IPS-11a (cell line): ENCODE data around the gene SLC6A19.
"Not testable (repeated sequence)": the region's sequence is repeated elsewhere in the genome, so short reads cannot be mapped to it uniquely, and the experiment has no call there.

Experiments used
- H3K4me3 ChIP-seq: one replicate; pipeline ENCODE4 v1.5.1; 2013; ENCODE audit warnings: low read depth, low read length, control low read depth

SLC6A19 gene

DNA sequence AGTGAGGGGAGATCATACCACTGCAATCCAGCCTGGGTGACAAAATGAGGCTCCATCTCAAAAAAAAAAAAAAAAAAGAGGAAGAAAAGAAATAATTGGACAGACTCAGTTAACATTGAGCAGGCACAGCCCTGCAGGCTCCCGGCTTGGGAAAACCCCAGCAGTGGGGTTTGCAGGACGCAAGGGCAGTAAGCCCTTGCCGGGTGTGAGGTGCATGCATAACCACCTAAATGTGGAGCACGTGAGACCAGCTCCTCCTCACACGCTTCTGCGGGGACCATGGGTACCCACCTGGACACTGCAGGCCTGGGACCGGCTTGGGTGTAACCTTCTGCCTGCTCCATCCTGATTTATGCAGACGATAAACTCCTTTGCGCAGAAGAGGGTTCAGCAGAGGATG lies 19.0 kb downstream of the SLC6A19 start:
- no peak overlapping the region for H3K4me3 ChIP-seq

DNA sequence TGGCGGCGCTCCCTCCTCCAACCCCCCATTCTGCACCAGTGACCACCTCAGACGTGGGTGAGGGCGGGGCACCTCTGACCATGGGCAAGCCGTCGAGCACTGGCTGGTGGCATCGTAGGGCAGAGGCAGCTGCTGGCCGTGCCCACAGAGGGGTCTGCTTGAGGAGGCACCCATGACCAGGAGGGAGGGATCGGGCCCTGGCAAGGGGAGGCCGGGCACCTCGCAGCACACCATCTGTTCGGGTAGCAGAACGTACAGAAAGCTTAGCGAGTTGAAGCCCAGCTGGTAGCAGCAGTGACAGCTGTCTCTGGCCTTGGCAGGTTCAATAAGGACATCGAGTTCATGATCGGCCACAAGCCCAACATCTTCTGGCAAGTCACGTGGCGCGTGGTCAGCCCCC lies 19.4 kb downstream of the SLC6A19 start:
- H3K4me3 ChIP-seq, result no peak overlapping the region

DNA sequence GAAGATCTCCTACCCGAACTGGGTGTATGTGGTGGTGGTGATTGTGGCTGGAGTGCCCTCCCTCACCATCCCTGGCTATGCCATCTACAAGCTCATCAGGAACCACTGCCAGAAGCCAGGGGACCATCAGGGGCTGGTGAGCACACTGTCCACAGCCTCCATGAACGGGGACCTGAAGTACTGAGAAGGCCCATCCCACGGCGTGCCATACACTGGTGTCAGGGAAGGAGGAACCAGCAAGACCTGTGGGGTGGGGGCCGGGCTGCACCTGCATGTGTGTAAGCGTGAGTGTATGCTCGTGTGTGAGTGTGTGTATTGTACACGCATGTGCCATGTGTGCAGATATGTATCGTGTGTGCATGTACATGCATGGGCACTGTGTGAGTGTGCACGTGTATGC lies 20.3 kb downstream of the SLC6A19 start:
- no peak overlapping the region for H3K4me3 ChIP-seq

DNA sequence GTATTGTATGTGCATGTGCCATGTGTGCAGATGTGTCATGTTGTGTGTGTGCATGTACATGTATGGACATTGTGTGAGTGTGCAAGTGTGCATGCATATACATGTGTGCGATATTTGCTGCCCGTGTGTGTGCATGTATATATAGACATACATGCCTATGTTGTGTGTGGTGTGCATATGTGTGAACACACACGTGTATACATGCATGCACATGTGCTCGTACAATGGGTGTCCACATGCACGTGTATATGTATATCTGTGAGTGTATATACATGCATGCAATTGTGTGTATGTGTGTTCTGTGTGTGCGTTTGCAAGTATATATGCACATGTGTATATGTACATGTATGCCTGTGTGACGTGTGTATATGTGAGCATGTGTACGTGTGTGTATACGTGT lies 20.8 kb downstream of the SLC6A19 start:
- no peak overlapping the region for H3K4me3 ChIP-seq

DNA sequence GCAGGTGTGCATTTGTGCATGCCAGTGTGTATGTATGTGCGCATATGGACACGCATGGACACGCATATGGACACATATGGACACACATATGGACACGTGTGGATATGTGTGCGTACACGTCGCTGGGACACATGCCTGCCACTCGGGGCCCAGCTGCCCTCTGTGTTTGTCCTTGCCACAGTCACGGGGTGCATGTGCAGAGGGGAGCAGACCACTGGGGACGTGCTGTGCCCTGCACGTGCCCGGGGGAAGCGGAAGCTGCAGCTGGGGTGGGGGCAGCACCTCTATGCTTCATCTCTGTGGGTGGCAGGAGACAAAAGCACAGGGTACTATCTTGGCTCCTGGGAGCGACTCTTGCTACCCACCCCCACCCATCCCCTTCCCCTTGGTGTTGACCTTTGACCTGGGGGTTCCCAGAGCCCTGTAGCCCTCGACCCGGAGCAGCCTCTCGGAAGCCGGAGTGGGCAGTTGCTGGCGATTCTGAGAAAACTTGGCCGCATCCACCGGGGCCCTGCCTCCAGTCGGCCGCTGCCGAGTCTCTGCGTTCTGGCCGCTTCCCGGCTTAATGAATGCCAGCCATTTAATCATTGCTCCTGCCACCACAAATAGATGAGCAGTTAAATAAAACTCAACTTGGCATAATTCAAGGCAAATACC lies 21.4 kb downstream of the SLC6A19 start:
- H3K4me3 ChIP-seq, result no peak overlapping the region

DNA sequence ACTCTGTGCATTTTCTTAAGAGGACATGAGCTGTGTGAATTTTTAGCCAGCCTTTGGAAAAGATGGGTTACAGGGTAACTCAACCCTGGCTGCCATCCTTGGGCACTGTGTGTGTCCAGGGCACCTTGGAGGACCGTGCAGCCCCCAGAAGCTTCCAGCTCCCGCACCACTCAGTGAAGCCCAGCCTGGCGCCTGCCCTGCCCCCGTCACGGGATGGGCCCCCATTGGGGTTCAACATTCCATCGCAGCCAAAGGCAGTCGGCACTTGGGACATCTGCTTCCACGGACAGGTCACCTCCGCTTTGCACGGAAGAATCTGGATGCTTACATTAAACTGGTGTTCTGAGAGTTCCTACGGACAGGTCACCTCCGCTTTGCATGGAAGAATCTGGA lies 21.9 kb downstream of the SLC6A19 start:
- no peak overlapping the region for H3K4me3 ChIP-seq

DNA sequence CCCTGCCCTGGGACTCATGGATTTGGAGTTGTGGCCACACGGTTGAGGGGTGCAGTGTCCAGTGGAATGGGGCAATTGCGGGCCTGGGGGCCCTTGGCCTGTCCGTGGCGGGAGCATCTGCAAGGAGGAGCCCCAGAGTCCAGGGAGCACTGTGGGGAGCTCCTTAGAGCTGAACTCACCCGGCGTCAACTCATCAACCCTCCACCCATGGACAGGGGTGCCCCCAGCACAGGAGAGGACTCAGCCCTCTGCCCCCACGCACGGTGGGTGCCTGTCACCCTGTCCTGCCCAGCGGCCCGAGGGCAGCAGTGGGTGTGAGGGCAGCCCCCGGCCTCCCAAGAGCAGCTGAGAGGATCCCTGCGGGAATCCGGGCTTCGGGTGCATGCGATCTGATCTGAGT lies 23.2 kb downstream of the SLC6A19 start:
- H3K4me3 ChIP-seq, result no peak overlapping the region

DNA sequence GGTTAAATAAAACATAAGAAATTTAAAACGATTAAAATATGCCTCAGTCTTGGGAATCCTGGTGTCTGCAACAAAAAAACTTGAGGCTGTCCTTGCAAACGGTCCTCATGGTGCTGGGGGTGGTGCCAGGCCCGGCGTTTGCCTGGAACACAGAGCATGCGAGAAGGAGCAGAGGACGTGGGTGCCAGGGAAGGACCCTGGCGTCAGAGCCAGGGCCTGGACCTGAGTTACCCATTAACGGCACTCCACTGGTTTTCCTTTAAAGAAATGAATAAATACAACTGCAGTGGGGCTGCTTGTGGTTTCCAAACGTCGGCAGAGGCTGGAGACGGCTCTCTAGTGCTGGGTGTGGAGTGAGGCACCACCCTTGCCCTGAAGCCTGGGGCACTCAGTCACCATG lies 23.7 kb downstream of the SLC6A19 start, which contains the start of gene SLC6A18:
Gene SLC6A18, plus strand, starts transcription at position 301 of the 400 bp plus-strand sequence. Its CDS starts 97 bp downstream, at position 398.
- H3K4me3 ChIP-seq, result no peak within 1 kb of the TSS

DNA sequence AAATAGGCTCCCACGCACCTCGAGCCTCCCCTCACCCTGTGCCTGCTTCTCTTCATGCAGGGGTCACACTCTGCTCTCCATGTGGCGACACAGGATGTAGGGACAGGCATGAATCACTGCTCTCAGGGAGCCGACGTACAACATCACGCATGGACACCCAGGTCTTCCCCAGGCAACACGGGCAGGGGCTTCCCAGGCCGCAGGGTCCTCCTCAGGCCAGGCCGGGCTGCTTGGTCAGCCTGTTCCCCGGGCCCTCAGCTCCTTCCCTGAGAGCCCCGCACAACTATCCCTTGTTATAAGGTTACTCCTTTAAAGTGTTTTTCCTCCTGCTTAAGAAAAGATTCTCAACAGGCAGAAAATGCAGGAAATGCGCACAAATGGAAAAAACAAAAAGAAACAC lies 24.8 kb downstream of the SLC6A19 start:
- no peak overlapping the region for H3K4me3 ChIP-seq

DNA sequence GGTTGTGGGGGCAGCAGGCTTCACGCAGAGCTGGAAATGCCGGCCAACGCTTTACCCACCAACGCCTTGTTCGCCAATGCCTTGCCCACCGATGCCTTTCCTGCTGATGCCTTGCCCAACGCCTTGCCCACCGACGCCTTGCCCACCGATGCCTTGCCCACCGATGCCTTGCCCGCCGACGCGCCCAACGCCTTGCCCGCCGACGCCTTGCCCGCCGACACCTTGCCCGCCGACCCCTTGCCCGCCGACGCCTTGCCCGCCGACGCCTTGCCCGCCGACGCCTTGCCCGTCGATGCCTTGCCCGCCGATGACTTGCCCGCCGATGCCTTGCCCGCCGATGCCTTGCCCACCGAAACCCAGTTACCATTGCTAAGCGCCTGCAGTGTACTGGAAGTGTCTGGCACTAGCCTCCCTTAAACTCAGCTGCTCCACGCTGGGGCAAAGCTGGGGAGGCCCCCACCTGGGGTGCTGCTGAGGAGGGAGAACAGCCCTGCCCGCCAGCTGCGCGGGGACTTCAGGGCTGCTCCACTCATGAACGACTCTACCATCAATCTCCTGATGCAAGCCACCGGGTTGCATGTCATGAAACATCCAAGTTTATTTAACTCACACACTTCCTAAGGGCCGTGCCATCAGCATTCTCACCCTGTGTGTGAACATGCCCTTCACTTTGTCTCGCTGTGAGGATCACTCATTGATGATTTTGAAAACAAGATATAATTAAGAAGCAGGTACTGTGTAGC lies 25.6 kb downstream of the SLC6A19 start:
- H3K4me3 ChIP-seq, result no peak overlapping the region

DNA sequence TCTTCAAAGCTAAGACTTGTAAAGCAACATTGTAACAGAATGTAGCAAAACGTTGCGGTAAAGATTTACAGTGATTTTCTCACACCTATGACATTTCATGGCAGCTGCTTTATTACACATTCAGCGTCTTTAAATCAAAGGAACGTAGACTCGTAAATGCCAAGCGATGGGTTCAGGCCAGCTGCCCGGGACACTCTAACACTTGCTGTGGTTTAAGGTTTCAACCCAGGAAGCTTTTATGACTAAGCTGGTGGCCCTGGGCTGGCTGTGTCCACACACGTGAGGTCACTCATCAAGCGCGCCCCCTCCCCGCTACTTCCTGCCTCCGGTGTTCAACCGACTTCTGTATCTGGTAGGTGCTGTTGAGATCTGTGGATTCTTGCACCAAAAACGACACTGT lies 26.3 kb downstream of the SLC6A19 start:
- no peak overlapping the region for H3K4me3 ChIP-seq

DNA sequence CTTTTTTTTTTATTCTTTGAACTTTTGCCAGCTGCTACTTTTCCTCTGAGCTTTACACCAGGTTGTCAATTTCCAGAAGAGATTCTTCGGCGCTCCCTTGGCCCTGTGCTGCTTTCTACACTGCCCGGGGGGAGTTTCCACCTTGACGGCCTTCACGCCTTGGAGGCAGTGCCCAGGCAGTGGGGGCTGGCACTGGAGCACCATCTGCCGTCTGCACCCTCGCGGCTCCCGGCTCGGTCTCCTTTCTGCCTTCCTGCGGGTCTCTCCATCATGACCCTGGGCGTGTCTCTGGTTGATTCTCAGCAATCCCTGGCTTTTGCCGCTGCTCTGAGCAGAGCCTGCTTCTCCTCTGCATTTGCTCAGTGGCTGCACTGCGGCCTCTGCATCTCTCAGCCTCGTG lies 26.7 kb downstream of the SLC6A19 start:
- H3K4me3 ChIP-seq, result no peak overlapping the region

DNA sequence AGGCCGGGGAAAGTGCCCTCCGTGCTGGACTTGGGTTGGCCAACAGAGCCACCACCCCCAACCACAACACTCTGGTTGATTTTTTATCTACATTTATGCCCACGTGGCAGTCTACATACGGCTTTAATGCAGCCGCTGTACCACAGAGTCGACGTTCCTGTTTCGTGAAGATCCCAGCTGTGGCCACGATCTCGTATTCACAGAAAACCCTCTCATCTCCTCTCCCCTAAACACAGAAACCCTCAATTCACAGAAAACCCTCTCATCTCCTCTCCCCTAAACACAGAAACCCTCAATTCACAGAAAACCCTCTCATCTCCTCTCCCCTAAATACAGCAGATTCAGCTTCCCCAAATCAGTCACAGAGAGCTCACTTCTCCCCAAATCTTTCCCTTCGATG lies 27.6 kb downstream of the SLC6A19 start:
- H3K4me3 ChIP-seq, result not testable (repeated sequence)

DNA sequence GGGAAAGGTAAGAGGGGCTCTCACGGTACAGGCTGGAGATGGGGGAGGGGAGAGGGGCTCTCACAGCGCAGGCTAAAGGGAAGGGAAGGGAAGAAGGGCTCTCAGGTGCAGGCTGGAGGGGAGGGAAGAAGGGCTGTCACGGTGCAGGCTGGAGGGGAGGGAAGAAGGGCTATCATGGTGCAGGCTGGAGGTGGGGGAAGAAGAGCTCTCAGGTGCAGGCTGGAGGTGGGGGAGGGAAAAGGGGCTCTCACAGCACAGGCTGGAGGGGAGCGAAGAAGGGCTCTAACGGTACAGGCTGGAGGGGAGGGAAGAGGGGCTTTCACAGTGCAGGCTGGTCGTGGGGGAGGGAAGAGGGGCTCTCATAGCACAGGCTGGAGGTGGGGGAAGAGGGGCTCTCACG lies 28.4 kb downstream of the SLC6A19 start:
- no peak overlapping the region for H3K4me3 ChIP-seq

DNA sequence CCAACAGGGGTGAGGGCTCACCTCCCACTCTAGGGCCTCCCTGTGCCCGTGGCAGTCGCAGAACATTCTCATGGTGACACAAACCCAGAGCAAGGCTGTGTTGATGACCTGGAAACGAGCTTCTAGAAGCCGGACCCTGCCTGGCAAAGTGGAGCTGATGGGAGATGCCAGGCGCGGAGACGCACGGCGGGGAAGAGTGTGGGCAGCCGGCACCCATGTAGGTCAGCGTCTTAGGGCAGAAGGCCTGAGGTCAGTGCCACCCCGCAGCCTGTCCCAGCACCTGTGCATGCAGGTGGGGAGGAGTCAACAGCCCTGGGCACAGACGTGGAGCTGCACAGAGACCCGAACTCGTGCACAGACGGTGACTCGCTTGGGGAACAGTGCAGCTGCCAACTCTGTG lies 29.2 kb downstream of the SLC6A19 start:
- H3K4me3 ChIP-seq, result no peak overlapping the region

DNA sequence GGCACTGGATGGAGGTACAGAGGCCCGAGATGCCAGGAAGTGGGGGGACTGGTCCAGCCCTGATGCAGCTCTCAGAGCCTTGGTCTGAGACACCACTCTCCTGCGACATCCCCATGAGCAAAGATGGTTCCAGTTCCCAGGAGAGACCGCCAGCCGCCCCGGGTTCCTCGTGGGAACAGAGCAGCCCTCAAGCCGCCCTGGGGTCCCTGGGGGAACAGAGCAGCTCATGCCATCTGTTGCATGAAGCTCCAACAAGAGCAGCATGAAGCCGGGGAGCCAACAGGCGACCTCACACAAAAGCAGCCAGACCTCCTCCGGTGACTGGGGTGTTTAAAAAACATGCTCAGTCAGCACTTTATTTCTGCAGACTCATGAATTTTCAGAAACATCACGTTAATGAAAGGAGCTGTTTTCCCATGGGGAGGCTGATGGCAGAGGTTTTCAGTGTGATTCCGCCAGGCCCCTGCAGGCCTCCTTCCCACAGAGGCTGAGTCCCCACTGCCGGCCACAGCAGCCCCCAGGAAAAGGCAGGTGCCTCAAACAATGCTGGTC lies 30.0 kb downstream of the SLC6A19 start:
- no peak overlapping the region for H3K4me3 ChIP-seq

DNA sequence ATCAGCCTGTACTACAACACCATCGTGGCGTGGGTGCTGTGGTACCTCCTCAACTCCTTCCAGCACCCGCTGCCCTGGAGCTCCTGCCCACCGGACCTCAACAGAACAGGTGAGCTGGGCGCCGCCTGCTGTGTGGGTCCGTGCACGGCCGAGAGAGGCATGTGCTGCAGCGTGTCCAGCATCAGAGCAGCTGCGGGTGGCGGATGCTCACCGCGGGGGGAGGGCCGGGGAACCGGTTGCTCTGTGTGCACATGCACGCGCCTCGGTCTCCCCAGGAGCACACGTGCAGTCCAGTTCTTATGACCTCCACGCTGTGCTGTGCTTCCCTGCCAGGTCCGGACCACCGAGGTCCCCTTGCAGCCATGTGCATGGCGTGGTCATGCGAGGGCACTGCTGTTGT lies 31.4 kb downstream of the SLC6A19 start:
- no peak overlapping the region for H3K4me3 ChIP-seq

DNA sequence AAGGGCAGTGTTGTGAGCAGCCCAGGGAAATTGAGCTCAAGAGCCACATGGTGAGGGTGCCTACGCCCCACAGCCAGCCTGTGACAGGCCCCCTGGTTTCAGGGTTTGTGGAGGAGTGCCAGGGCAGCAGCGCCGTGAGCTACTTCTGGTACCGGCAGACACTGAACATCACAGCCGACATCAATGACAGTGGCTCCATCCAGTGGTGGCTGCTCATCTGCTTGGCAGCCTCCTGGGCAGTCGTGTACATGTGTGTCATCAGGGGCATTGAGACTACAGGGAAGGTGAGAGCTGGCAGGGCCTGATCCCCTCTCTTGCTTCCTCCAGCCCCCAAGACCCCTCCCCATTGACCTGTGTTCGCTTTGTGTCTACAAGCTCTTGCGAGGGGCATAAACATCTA lies 34.0 kb downstream of the SLC6A19 start:
- H3K4me3 ChIP-seq, result no peak overlapping the region

DNA sequence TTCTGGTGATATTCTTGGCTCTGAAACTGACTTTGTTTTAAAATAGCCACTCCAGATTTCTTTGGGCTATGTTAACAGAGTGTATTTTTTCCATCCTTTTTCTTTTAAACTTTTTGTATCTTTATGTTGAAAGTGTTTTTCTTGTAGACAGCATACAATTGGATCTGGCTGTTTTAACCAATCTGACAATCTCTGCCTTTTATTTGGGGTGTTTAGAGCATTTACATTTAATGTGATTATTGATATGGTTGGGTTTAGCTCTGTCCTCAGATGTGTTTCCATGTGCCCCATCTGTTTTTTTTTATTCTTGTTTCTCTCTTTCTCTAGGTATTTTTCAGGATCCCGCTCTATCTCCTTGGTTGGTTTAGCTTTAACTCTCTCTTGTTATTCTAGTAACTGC lies 34.4 kb downstream of the SLC6A19 start:
- no peak overlapping the region for H3K4me3 ChIP-seq

DNA sequence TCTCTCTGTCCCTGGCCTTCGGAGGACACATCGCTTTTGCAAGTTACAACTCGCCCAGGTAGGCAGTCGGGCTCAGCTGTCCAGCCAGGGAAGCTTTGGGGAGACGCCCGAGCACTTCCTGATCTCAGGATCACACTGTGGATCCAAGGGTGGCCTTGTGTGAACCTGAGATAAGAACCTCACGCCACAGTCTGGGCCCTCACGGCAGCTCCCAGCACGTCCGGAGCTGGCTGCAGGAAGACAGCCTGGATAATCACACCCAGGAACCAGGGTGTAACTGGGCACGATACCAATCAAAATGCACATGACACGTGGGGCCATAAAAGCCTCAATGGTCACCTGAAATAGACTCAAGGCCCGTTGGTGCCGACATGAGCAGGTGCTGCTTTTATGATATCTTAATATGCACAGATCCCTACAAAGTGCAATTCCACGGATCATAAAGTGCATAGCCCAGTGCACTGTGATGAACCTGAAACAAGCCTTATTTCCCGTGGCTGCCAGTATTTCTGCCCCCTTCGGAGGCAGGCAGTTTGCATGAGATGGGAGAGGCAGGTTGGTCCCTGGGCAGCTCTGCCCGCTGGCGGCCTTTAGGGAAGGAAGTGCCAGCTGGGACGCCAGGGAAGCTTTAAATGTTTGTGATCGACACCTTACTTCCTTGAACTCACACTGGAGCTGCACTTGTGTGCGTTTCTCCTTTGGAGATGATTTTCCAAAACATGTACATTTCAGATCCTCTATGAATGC lies 38.3 kb downstream of the SLC6A19 start:
- H3K4me3 ChIP-seq, result no peak overlapping the region

DNA sequence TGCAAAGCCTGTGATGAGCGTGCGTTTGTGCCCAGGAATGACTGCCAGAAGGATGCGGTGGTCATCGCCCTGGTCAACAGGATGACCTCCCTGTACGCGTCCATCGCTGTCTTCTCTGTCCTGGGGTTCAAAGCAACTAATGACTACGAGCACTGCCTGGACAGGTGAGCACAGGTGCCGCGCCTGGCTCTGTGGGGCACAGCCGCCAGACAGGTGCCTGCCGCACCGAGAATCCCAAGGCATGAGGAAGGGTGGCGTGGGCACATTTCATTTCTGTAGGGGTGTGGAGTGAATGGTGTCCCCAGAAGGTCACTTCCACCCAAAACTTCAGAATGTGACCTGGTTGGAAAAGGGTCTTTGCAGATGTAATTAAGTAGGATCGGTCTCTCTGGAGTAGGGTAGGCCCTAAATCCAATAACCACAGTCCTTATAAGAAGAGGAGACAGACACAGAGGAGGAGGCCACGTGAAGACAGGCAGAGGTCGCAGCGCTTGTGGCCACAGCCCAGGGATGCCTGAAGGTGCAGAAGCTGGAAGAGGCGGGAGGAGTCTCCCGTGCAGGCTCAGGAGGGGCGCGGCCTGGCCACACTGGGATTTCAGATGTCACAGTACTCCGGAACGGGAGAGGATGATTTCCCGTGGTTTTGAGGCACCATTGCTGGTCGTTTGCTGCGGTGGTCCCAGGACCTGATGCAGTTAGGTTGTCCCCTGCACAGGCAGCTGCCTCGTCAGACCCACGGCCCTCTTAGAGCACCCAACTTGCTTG lies 39.3 kb downstream of the SLC6A19 start:
- no peak overlapping the region for H3K4me3 ChIP-seq
